Adrenal gland (tissue), 12 donors: Measurements from ENCODE around the gene LRRC8D. TPM values are rescaled to one million over a fixed set of nuclear protein-coding genes. Genes with fewer than 3 reads are reported as not detected.

Experiments used
- DNase-seq, 7 donors: peaks; one replicate each; pipeline ENCODE4 v3.0.0-alpha.2; 2019 to 2020
- H3K27ac ChIP-seq, 5 donors: fragments of 200-600 bp; sonication (generic) in 4 of 5; 1 replicate in 3 of 5; 2 replicates in 2 of 5; pipeline versions ENCODE4 v1.5.1 to v1.8.0; 2016 to 2020; ENCODE audit warnings: mild to moderate bottlenecking in 1 of 5
- H3K27me3 ChIP-seq: fragments of 200-600 bp; 2 replicates; pipeline ENCODE4 v1.8.0; 2021
- H3K36me3 ChIP-seq, 2 donors: fragments of 200-600 bp; replicated peaks in 1 of 2; 1 replicate in 1 of 2; 2 replicates in 1 of 2; pipeline versions ENCODE4 v1.5.1 to v1.8.0; 2018 to 2022
- H3K4me1 ChIP-seq, 2 donors: fragments of 200-600 bp; replicated peaks in 1 of 2; 1 replicate in 1 of 2; 2 replicates in 1 of 2; pipeline versions ENCODE4 v1.5.1 to v1.8.0; 2018 to 2021
- H3K4me3 ChIP-seq, 4 donors: fragments of 200-600 bp; sonication (generic) in 3 of 4; one replicate each; pipeline ENCODE4 v1.5.1; 2016 to 2018
- H3K9me3 ChIP-seq, 3 donors: fragments of 200-600 bp; sonication (generic) in 1 of 3; replicated peaks in 1 of 3; 1 replicate in 2 of 3; 2 replicates in 1 of 3; pipeline versions ENCODE4 v1.5.1 to v1.8.0; 2016 to 2021
- POLR2A ChIP-seq, 2 donors: fragments of 450-650 bp; IDR thresholded peaks; one replicate each; pipeline ENCODE4 v1.6.1; 2017; ENCODE audit warnings: antibody characterized with exemption in 2 of 2, mild to moderate bottlenecking in 2 of 2, moderate library complexity in 1 of 2
- WGBS, 4 donors: extraction: QIAGEN DNeasy Blood & Tissue Kit in 2 of 4; methylation state at CpG; one replicate each; pipeline versions ENCODE4 v1.1.5 to v1.1.7; 2013 to 2017; 5-methylcytosine and 5-hydroxymethylcytosine counted together
- intact Hi-C, 2 donors: fragments of 100-400 bp; cut with DNase I; formaldehyde crosslinking; loops; one replicate each; pipeline versions ENCODE4 v1.14.1 to v1.15.0; 2022 to 2023
- polyA plus RNA-seq, 3 donors: library from polyadenylated mRNA; stranded (reverse); fragments of 200-250 nt in 2 of 3; fragments of 350-450 nt in 1 of 3; fragmentation: Illumina TruSeq in 1 of 3; extraction: RNeasy Lipid Tissue Mini Kit (QIAGEN cat#74804) in 1 of 3; gene quantifications; one replicate each; pipeline ENCODE4 v1.2.3, GENCODE V29; 2013 to 2014
- total RNA-seq, 9 donors: library from RNA; depleted of rRNA in 4 of 9; stranded (reverse); fragments of >200 nt in 4 of 9; fragments of 120-200 nt in 1 of 9; fragmentation: NEBNext Ultra II Directional in 1 of 9; extraction: Animal tissue kit (Norgen Biotek cat#: 25700) in 1 of 9; gene quantifications; one replicate each; pipeline versions ENCODE4 v1.1.0 to v1.2.4, GENCODE V29; 2013 to 2023
- TF ChIP-seq, protein P1 (sequence below), 6 experiments: fragments of 450-650 bp in 4 of 6; fragments of 200-600 bp in 2 of 6; sonication (generic) in 1 of 6; IDR thresholded peaks; 1 replicate in 5 of 6; 2 replicates in 1 of 6; pipeline versions ENCODE4 v1.5.1 to v1.8.0; 2016 to 2021; ENCODE audit warnings: antibody characterized with exemption in 6 of 6, mild to moderate bottlenecking in 2 of 6, moderate library complexity in 1 of 6
- donor health status: healthy with polysubstance abuse.
- donor health status: Bipolar disorder and iron deficiency.
- donor health status: DM: yes; HTN: yes; CAD: no.
- donor health status: DM: no; HTN: no; CAD: no.
- donor health status: DM: no; HTN: no; CAD: no.
- donor health status: DM: yes; HTN: yes; CAD: no.

LRRC8D gene
- total and polyA plus RNA-seq, 12 donors = 13.9 to 79.8 (median 57.2) TPM

- no peaks in the 10 kb centered on the region for H3K9me3 ChIP-seq
- H3K4me1 ChIP-seq = peaks cover 5 to 11% of the 10 kb centered on the region in 2 donors
- H3K27ac ChIP-seq = no peak overlapping the region
- TF ChIP-seq, protein P1, sequence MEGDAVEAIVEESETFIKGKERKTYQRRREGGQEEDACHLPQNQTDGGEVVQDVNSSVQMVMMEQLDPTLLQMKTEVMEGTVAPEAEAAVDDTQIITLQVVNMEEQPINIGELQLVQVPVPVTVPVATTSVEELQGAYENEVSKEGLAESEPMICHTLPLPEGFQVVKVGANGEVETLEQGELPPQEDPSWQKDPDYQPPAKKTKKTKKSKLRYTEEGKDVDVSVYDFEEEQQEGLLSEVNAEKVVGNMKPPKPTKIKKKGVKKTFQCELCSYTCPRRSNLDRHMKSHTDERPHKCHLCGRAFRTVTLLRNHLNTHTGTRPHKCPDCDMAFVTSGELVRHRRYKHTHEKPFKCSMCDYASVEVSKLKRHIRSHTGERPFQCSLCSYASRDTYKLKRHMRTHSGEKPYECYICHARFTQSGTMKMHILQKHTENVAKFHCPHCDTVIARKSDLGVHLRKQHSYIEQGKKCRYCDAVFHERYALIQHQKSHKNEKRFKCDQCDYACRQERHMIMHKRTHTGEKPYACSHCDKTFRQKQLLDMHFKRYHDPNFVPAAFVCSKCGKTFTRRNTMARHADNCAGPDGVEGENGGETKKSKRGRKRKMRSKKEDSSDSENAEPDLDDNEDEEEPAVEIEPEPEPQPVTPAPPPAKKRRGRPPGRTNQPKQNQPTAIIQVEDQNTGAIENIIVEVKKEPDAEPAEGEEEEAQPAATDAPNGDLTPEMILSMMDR (IDR thresholded peaks at IDR 0.05) = no peak
- no peak for TF ChIP-seq POLR2A (IDR thresholded peaks at IDR 0.05)
- 87 to 92% (median 89%) methylated on average over 1 of the region's 1 CpG; no CpG with 5 or more reads in 1 of the 4 donors for WGBS, 4 donors
- no peak for DNase-seq
- H3K27me3 ChIP-seq = no peaks in the 10 kb centered on the region
- no peak overlapping the region for H3K4me3 ChIP-seq
- H3K36me3 ChIP-seq = peaks cover 0 to 16% of the 10 kb centered on the region in 2 donors
- intact Hi-C loops = no loop called here
Observed at GRCh38 chr1:89936694-89937093, 115.9 kb downstream of the LRRC8D start.

- 83 to 89% (median 85%) methylated on average over 7 of the region's 7 CpGs for WGBS, 4 donors
- peaks cover 0 to 11% of the 10 kb centered on the region in 2 donors for H3K36me3 ChIP-seq
- H3K4me3 ChIP-seq = no peak overlapping the region
- no peak for DNase-seq
- H3K4me1 ChIP-seq = peaks cover 11 to 15% of the 10 kb centered on the region in 2 donors
- no peak overlapping the region for H3K27ac ChIP-seq
- intact Hi-C loops = no loop called here
- TF ChIP-seq POLR2A (IDR thresholded peaks at IDR 0.05) = no peak
- TF ChIP-seq, protein P1 (IDR thresholded peaks at IDR 0.05) = no peak
- H3K27me3 ChIP-seq = no peaks in the 10 kb centered on the region
- H3K9me3 ChIP-seq = no peaks in the 10 kb centered on the region
Observed at GRCh38 chr1:89938171-89939055, 117.6 kb downstream of the LRRC8D start.

DNA sequence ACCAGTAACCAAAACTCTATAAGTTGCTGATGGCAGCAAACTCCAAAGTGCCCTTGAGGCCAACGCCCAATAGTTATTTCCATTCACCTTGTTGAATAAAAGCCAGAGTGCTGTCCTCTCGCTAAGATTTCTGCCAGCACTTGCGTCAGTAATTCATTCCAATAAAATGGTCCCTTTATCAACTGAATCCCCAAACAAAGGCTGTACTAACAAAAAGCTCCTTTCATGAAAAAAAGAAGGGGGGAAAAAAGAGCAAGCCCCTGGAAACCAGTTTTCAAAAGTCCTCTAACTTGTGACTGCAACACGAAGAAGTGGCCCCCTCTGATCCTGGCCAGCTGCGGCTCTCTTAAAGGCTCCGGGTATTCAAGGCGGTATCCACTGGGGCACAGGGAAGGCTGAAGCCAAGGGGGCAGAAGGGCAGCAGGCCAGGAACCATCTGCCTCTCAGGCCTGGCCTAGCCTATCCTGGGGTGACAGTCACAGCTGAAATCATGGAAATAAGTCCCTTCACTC is 118.3 kb downstream of the LRRC8D start:
- Histone ChIP-seq H3K4me1 (peaks cover 11 to 21% of the 10 kb centered on the region in 2 donors), H3K9me3 (no peaks in the 10 kb centered on the region), H3K4me3 (no peak overlapping the region), H3K36me3 (peaks cover 0 to 4% of the 10 kb centered on the region in 2 donors), H3K27me3 (no peaks in the 10 kb centered on the region), H3K27ac (no peak overlapping the region)
- TF ChIP-seq, protein P1 (IDR thresholded peaks at IDR 0.05) = no peak
- TF ChIP-seq POLR2A (IDR thresholded peaks at IDR 0.05) = no peak
- WGBS, 4 donors = 86 to 94% (median 92%) methylated on average over 7 of the region's 7 CpGs
- intact Hi-C loops = no loop called here
- DNase-seq = no peak

DNA sequence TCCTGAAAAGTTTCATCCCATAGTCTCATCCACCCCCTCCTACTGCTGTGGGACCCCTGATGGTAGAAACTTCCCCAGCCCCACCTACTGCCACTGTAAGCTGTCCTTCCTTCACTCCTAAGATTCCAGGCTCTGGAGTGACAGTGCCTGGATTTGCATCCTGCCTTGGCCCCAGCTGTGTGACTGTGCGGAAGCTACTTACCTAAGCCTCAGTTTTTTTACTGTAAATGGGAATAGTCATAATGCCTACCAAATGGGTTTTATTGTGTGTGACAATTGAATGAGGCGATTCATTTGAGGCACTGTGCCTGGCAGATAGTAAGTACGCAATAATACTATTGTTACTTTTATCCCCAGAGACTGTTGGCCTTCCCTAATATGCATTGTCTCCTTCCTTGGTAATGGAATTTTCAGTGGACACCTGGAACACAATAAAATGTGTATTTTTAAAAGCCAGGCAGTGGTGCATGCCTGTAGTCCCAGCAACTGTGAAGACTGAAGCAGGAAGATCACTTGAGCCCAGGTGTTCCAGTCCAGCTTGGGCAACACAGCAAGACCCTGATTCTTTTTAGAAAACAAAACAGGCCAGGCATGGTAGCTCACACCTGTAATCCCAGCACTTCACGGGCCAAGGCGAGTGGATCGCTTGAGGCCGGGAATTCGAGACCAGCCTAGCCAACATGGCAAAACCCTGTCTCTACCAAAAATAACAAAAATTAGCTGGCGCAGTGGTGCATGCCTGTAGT is 119.0 kb downstream of the LRRC8D start:
- no peak for DNase-seq
- Histone ChIP-seq H3K27ac (no peak overlapping the region), H3K4me3 (no peak overlapping the region), H3K9me3 (no peaks in the 10 kb centered on the region), H3K36me3 (no peaks in the 10 kb centered on the region), H3K27me3 (no peaks in the 10 kb centered on the region), H3K4me1 (peaks cover 11 to 21% of the 10 kb centered on the region in 2 donors)
- intact Hi-C loops = no loop called here
- 97 to 99% (median 98%) methylated on average over 9 of the region's 9 CpGs for WGBS, 4 donors
- TF ChIP-seq, protein P1 (IDR thresholded peaks at IDR 0.05) = no peak
- no peak for TF ChIP-seq POLR2A (IDR thresholded peaks at IDR 0.05)
